Measurements from ENCODE around the gene RAP1GAP2. TPM values are rescaled to one million over a fixed set of nuclear protein-coding genes. Genes with fewer than 3 reads are reported as not detected.

The RAP1GAP2 gene
- total and polyA plus RNA-seq, 2 of the 8 experiments (the other 6 are each of a cell fraction or from before 2014, with no cell fraction given): 24.0 to 63.8 TPM

DNA sequence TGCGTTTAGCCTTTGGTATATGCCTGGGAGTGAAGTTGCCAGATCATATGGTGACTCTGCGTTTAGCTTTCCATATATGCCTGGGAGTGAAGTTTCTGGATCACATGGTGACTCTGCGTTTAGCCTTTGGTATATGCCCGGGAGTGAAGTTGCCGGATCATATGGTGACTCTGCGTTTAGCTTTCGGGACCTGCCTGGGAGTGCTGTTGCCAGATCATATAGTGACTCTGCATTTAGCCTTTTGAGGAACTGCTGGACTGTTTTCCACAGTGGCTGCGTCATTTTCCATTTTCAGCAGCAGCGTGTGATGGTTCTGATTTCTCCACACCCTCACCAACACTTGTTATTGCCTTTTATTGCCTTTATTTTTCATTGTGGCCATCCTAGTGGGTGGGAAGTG, 194.2 kb downstream of the RAP1GAP2 start:
- no peak overlapping the region for H2AFZ ChIP-seq (ENCODE audit: low read length)
- H3K79me2 ChIP-seq (ENCODE audit: control insufficient read depth in 1 of 2, insufficient read depth in 2 of 2, low read length in 2 of 2): no peaks in the 10 kb centered on the region
- 92% methylated on average over 9 of the region's 9 CpGs; no CpG with 5 or more reads in 1 of the 2 experiments for WGBS, 2 experiments (ENCODE audit: extremely low coverage in 1 of 2, insufficient coverage in 1 of 2, insufficient read length in 1 of 2, insufficient replicate concordance in 2 of 2, low coverage in 1 of 2, low lambda C conversion rate in 2 of 2, missing lambda C conversion rate in 1 of 2)
- no peak overlapping the region for H3K27ac ChIP-seq (ENCODE audit: low read depth, low read length)
- H3K27me3 ChIP-seq (replicated peaks in 1 of 4; ENCODE audit: control insufficient read depth in 3 of 4, extremely low read depth in 1 of 4, insufficient read depth in 3 of 4, low read length in 3 of 4): no peaks in the 10 kb centered on the region; a peak in 1 of 7 replicates
- H2BK5ac ChIP-seq (ENCODE audit: low read depth, low read length): peak overlapping the region; percentile 44; the same call in 1 of the 2 replicates
- H3K36me3 ChIP-seq (ENCODE audit: control insufficient read depth in 2 of 4, insufficient read depth in 4 of 4, low read length in 3 of 4): peaks cover 3 to 21% (median 14%) of the 10 kb centered on the region in 4 experiments; a peak in 6 of 8 replicates
- CTCF ChIA-PET (ENCODE audit: partially characterized antibody): interaction anchor here (0.5 kb wide), 1 partner anchor 117 kb away, joined by 4 read pairs; no protein-coding TSS in a partner anchor
- no peaks in the 10 kb centered on the region for H3K79me1 ChIP-seq (ENCODE audit: low read depth, low read length)
- FAIRE-seq (no peak), DNase-seq (ENCODE audit: low read depth in 1 of 2, low spot score in 2 of 2) (no peak)
- H3K4me1 ChIP-seq (replicated peaks in 1 of 4; ENCODE audit: control insufficient read depth in 3 of 4, insufficient read depth in 4 of 4, low read length in 3 of 4): no peaks in the 10 kb centered on the region
- POLR2A ChIA-PET (ENCODE audit: partially characterized antibody): no interaction called here
- H4K5ac ChIP-seq (ENCODE audit: insufficient read length, low read depth, low read length): no peak overlapping the region
- no peak overlapping the region for H2BK20ac ChIP-seq (ENCODE audit: low read length)
- H2AK5ac ChIP-seq (ENCODE audit: low read depth, low read length): no peak overlapping the region
- H4K20me1 ChIP-seq (replicated peaks in 1 of 2; ENCODE audit: control insufficient read depth in 1 of 2, insufficient read depth in 2 of 2, low read length in 2 of 2): peaks cover 2 to 7% of the 10 kb centered on the region in 2 experiments
- no peak overlapping the region for H3K14ac ChIP-seq (ENCODE audit: insufficient read length)
- H2BK15ac ChIP-seq (ENCODE audit: low read length): no peak overlapping the region
- H3K9ac ChIP-seq (replicated peaks in 1 of 4; ENCODE audit: extremely low read depth in 1 of 4, low read depth in 3 of 4, low read length in 3 of 4): no peak overlapping the region
- no peaks in the 10 kb centered on the region for H3K9me3 ChIP-seq (ENCODE audit: insufficient read depth in 2 of 2, low read depth in 1 of 2, low read length in 1 of 2)
- no peak overlapping the region for H3K56ac ChIP-seq (replicated peaks; ENCODE audit: insufficient read length, low read depth, low read length)
- H3K23me2 ChIP-seq (ENCODE audit: low read depth, low read length): no peaks in the 10 kb centered on the region
- no peak overlapping the region for H4K91ac ChIP-seq (replicated peaks; ENCODE audit: insufficient read length, low read length)
- TF ChIP-seq NANOG (IDR thresholded peaks at IDR 0.05; ENCODE audit: insufficient read depth, low read depth, low read length, poor library complexity, severe bottlenecking) (no peak), BACH1 (IDR thresholded peaks at IDR 0.05; ENCODE audit: low read length) (peak; percentile 64; the same call in 1 of the 2 replicates)
- no peak overlapping the region for H3K4me3 ChIP-seq (ENCODE audit: extremely low read depth in 1 of 4, insufficient read depth in 2 of 4, low read depth in 3 of 4, low read length in 4 of 4)
- H3K18ac ChIP-seq (ENCODE audit: extremely low read depth, low read length): no peak overlapping the region
- no peak overlapping the region for H4K8ac ChIP-seq (ENCODE audit: extremely low read depth, insufficient read depth, low read length)
- no peak overlapping the region for H2BK12ac ChIP-seq (ENCODE audit: low read depth, low read length)
- no peak overlapping the region for H3K4ac ChIP-seq (replicated peaks; ENCODE audit: insufficient read length, low read depth, low read length)
- H2BK120ac ChIP-seq (replicated peaks; ENCODE audit: low read depth, low read length): no peak overlapping the region
- H3K4me2 ChIP-seq (ENCODE audit: insufficient read depth in 1 of 2, low read depth in 2 of 2, low read length in 2 of 2): no peak overlapping the region
- no peak overlapping the region for H3K23ac ChIP-seq (ENCODE audit: insufficient read length)
